Esophagus muscularis mucosa (tissue), 4 donors: ENCODE results near the gene KCNQ1. TPM values are rescaled to one million over a fixed set of nuclear protein-coding genes. Genes with fewer than 3 reads are reported as not detected.

Experiments used
- DNase-seq: peaks from one replicate; pipeline ENCODE4 v3.0.0-alpha.2; 2017; ENCODE audit errors: extremely low spot score
- H3K27ac ChIP-seq, 4 donors: fragments of 200-600 bp; sonication (generic); replicated peaks in 1 of 4; 1 replicate in 3 of 4; 2 replicates in 1 of 4; pipeline ENCODE4 v1.5.1; 2016 to 2019; ENCODE audit warnings: mild to moderate bottlenecking in 1 of 4
- H3K27me3 ChIP-seq, 4 donors: fragments of 200-600 bp; sonication (generic); one replicate each; pipeline versions ENCODE4 v1.5.1 to v1.6.0; 2016 to 2019
- H3K36me3 ChIP-seq, 4 donors: fragments of 200-600 bp; sonication (generic); one replicate each; pipeline ENCODE4 v1.5.1; 2016 to 2019
- H3K4me1 ChIP-seq, 4 donors: fragments of 200-600 bp; sonication (generic); one replicate each; pipeline ENCODE4 v1.5.1; 2016 to 2019
- H3K4me3 ChIP-seq, 4 donors: fragments of 200-600 bp; sonication (generic); 1 replicate in 2 of 4; 2 replicates in 2 of 4; pipeline ENCODE4 v1.5.1; 2016 to 2019; ENCODE audit warnings: mild to moderate bottlenecking in 4 of 4, moderate library complexity in 1 of 4
- H3K9me3 ChIP-seq, 4 donors: fragments of 200-600 bp; sonication (generic); 1 replicate in 3 of 4; 2 replicates in 1 of 4; pipeline ENCODE4 v1.5.1; 2016 to 2019
- CTCF ChIP-seq, 3 experiments: fragments of 200-600 bp in 2 of 3; fragments of 450-650 bp in 1 of 3; sonication (generic) in 2 of 3; IDR thresholded peaks; one replicate each; pipeline ENCODE4 v1.5.1; 2017 to 2019; ENCODE audit warnings: antibody characterized with exemption in 3 of 3, mild to moderate bottlenecking in 2 of 3, moderate library complexity in 1 of 3
- EP300 ChIP-seq: sonication (generic); formaldehyde crosslinking; IDR thresholded peaks from one replicate; pipeline ENCODE4 v1.6.1; 2017; ENCODE audit warnings: antibody characterized with exemption
- POLR2A ChIP-seq: fragments of 450-650 bp; IDR thresholded peaks from one replicate; pipeline ENCODE4 v1.6.1; 2017; ENCODE audit warnings: antibody characterized with exemption, moderate library complexity, mild to moderate bottlenecking, low read depth
- POLR2AphosphoS5 ChIP-seq, 2 donors: sonication (generic); formaldehyde crosslinking; IDR thresholded peaks; one replicate each; pipeline ENCODE4 v1.6.1; 2017; ENCODE audit warnings: antibody characterized with exemption in 2 of 2
- WGBS: methylation state at CpG from one replicate; pipeline ENCODE4 v1.1.5; 2018; 5-methylcytosine and 5-hydroxymethylcytosine counted together
- intact Hi-C: fragments of 100-400 bp; cut with DNase I; formaldehyde crosslinking; loops from one replicate; pipeline ENCODE4 v1.15.1; 2023
- total RNA-seq, 4 donors: library from RNA; depleted of rRNA; stranded (reverse); fragments of >200 nt; gene quantifications; one replicate each; pipeline versions ENCODE4 v1.1.0 to v1.2.1, GENCODE V29; 2016

The KCNQ1 gene
- total RNA-seq, 4 donors from 2014 or later, result 2.1 to 5.9 (median 4.3) TPM

- H3K4me1 ChIP-seq, result peaks cover 7 to 24% (median 13%) of the 10 kb centered on the region in 4 donors
- no peaks in the 10 kb centered on the region for H3K36me3 ChIP-seq
- WGBS, result 75% methylated on average over 25 of the region's 25 CpGs
- H3K4me3 ChIP-seq, result peak overlapping the region; percentile 1 to 30 (median 20)
- H3K27me3 ChIP-seq, result peaks cover 0 to 79% (median 14%) of the 10 kb centered on the region in 4 donors
- H3K27ac ChIP-seq, result no peak overlapping the region
- H3K9me3 ChIP-seq, result no peaks in the 10 kb centered on the region
- TF ChIP-seq CTCF (IDR thresholded peaks at IDR 0.05) (no peak), POLR2AphosphoS5 (IDR thresholded peaks at IDR 0.05) (no peak), EP300 (no peak), POLR2A (no peak)
- no peak for DNase-seq
- intact Hi-C loops, result no loop called here
Measured at GRCh38 chr11:2867722-2868505, 423.1 kb downstream of the KCNQ1 start.

- no peak for DNase-seq
- H3K36me3 ChIP-seq, result no peaks in the 10 kb centered on the region
- H3K27ac ChIP-seq, result no peak overlapping the region
- peak overlapping the region; percentile 1 to 30 (median 20) for H3K4me3 ChIP-seq
- 54% methylated on average over 7 of the region's 16 CpGs for WGBS
- no peak for TF ChIP-seq EP300
- TF ChIP-seq CTCF (IDR thresholded peaks at IDR 0.05), result no peak
- TF ChIP-seq POLR2AphosphoS5 (IDR thresholded peaks at IDR 0.05), result no peak
- TF ChIP-seq POLR2A, result no peak
- H3K9me3 ChIP-seq, result no peaks in the 10 kb centered on the region
- peaks cover 0 to 72% (median 14%) of the 10 kb centered on the region in 4 donors for H3K27me3 ChIP-seq
- peaks cover 2 to 17% (median 9%) of the 10 kb centered on the region in 4 donors for H3K4me1 ChIP-seq
- intact Hi-C loops, result no loop called here
Measured at GRCh38 chr11:2868506-2869133, 423.8 kb downstream of the KCNQ1 start.

GRCh38 chr11:2869134-2869526 is 424.3 kb downstream of the KCNQ1 start:
- 30% methylated on average over 37 of the region's 37 CpGs for WGBS
- H3K4me1 ChIP-seq, result peaks cover 2 to 13% (median 9%) of the 10 kb centered on the region in 4 donors
- H3K4me3 ChIP-seq, result peak overlapping the region in 1 of 4 donors; percentile 23
- no peak for DNase-seq
- H3K27ac ChIP-seq, result no peak overlapping the region
- H3K9me3 ChIP-seq, result no peaks in the 10 kb centered on the region
- intact Hi-C loops, result no loop called here
- peaks cover 0 to 70% (median 14%) of the 10 kb centered on the region in 4 donors for H3K27me3 ChIP-seq
- no peak for TF ChIP-seq CTCF (IDR thresholded peaks at IDR 0.05)
- no peak for TF ChIP-seq POLR2A
- no peaks in the 10 kb centered on the region for H3K36me3 ChIP-seq

- peaks cover 0 to 63% (median 14%) of the 10 kb centered on the region in 4 donors for H3K27me3 ChIP-seq
- H3K36me3 ChIP-seq, result no peaks in the 10 kb centered on the region
- H3K4me3 ChIP-seq, result peak overlapping the region in 1 of 4 donors; percentile 5
- no peak overlapping the region for H3K27ac ChIP-seq
- no peak for DNase-seq
- TF ChIP-seq POLR2AphosphoS5 (IDR thresholded peaks at IDR 0.05), result no peak
- no peak for TF ChIP-seq EP300
- no peak for TF ChIP-seq POLR2A
- no peak for TF ChIP-seq CTCF (IDR thresholded peaks at IDR 0.05)
- intact Hi-C loops, result no loop called here
- peaks cover 2 to 13% (median 9%) of the 10 kb centered on the region in 4 donors for H3K4me1 ChIP-seq
- 18% methylated on average over 45 of the region's 90 CpGs for WGBS
- H3K9me3 ChIP-seq, result peaks cover 0 to 1% (median 0%) of the 10 kb centered on the region in 4 donors
Measured at GRCh38 chr11:2869561-2870427, 425.0 kb downstream of the KCNQ1 start.
